ENCODE data around the gene NDUFB6. TPM values are rescaled to one million over a fixed set of nuclear protein-coding genes. Genes with fewer than 3 reads are reported as not detected.

The NDUFB6 gene
- total and polyA plus RNA-seq, 2 donors (not counting 1 experiment from before 2014, with no cell fraction given) = 35.5 to 60.9 TPM

GRCh38 chr9:32589083-32589723, 16.2 kb upstream of the NDUFB6 start:
- H3K36me3 ChIP-seq (ENCODE audit: control insufficient read depth, insufficient read depth, low read length) = no peaks in the 10 kb centered on the region
- no peak overlapping the region for H3K4me3 ChIP-seq (replicated peaks in 1 of 4; ENCODE audit: control extremely low read depth in 1 of 4, insufficient read depth in 1 of 4, low read depth in 3 of 4, low read length in 4 of 4)
- H3K9me3 ChIP-seq (ENCODE audit: control insufficient read depth, insufficient read depth, low read depth, low read length) = no peaks in the 10 kb centered on the region
- no peak for TF ChIP-seq EZH2 (IDR thresholded peaks at IDR 0.05; ENCODE audit: low read length, missing control alignments)
- peak; percentile 45 to 53 for TF ChIP-seq CTCF (conservative IDR thresholded peaks at IDR 0.05 in 1 of 2, IDR thresholded peaks at IDR 0.05 in 1 of 2; ENCODE audit: low read depth in 1 of 2, low read length in 2 of 2)
- H2AFZ ChIP-seq (ENCODE audit: low read length) = no peak overlapping the region
- H4K20me1 ChIP-seq (ENCODE audit: control insufficient read depth, extremely low read depth, insufficient read depth, low read length) = no peaks in the 10 kb centered on the region
- H3K4me2 ChIP-seq (ENCODE audit: extremely low read depth, insufficient read depth, low read length) = no peak overlapping the region
- H3K79me2 ChIP-seq (ENCODE audit: control insufficient read depth, insufficient read depth, low read length) = no peaks in the 10 kb centered on the region
- H3K27me3 ChIP-seq (ENCODE audit: control insufficient read depth, insufficient read depth, low read length) = no peaks in the 10 kb centered on the region
- H3K4me1 ChIP-seq (ENCODE audit: control insufficient read depth, extremely low read depth, insufficient read depth, low read length) = no peaks in the 10 kb centered on the region
- no peak overlapping the region for H3K9ac ChIP-seq (ENCODE audit: insufficient read depth, low read length)
- DNase-seq (ENCODE audit: low read depth in 2 of 2) = peak; percentile 62 to 69
- H3K27ac ChIP-seq (ENCODE audit: insufficient read depth, low read length) = no peak overlapping the region

GRCh38 chr9:32587901-32588300, 14.9 kb upstream of the NDUFB6 start:
- H3K9me3 ChIP-seq (ENCODE audit: control insufficient read depth, insufficient read depth, low read depth, low read length) = no peaks in the 10 kb centered on the region
- no peak overlapping the region for H2AFZ ChIP-seq (ENCODE audit: low read length)
- no peaks in the 10 kb centered on the region for H3K4me1 ChIP-seq (ENCODE audit: control insufficient read depth, extremely low read depth, insufficient read depth, low read length)
- H3K9ac ChIP-seq (ENCODE audit: insufficient read depth, low read length) = no peak overlapping the region
- H3K27ac ChIP-seq (ENCODE audit: insufficient read depth, low read length) = no peak overlapping the region
- TF ChIP-seq EZH2 (IDR thresholded peaks at IDR 0.05; ENCODE audit: low read length, missing control alignments) (no peak), CTCF (conservative IDR thresholded peaks at IDR 0.05 in 1 of 2, IDR thresholded peaks at IDR 0.05 in 1 of 2; ENCODE audit: low read depth in 1 of 2, low read length in 2 of 2) (peak in 1 of 2 donors; percentile 3)
- peak in 1 of 2 donors; percentile 82 for DNase-seq (ENCODE audit: low read depth in 2 of 2)
- no peaks in the 10 kb centered on the region for H4K20me1 ChIP-seq (ENCODE audit: control insufficient read depth, extremely low read depth, insufficient read depth, low read length)
- H3K27me3 ChIP-seq (ENCODE audit: control insufficient read depth, insufficient read depth, low read length) = no peaks in the 10 kb centered on the region
- H3K4me3 ChIP-seq (replicated peaks in 1 of 4; ENCODE audit: control extremely low read depth in 1 of 4, insufficient read depth in 1 of 4, low read depth in 3 of 4, low read length in 4 of 4) = no peak overlapping the region
- no peaks in the 10 kb centered on the region for H3K79me2 ChIP-seq (ENCODE audit: control insufficient read depth, insufficient read depth, low read length)
- no peaks in the 10 kb centered on the region for H3K36me3 ChIP-seq (ENCODE audit: control insufficient read depth, insufficient read depth, low read length)
- no peak overlapping the region for H3K4me2 ChIP-seq (ENCODE audit: extremely low read depth, insufficient read depth, low read length)

GRCh38 chr9:32584784-32585183, 11.8 kb upstream of the NDUFB6 start:
- DNase-seq (ENCODE audit: low read depth in 2 of 2) = peak in 1 of 2 donors; percentile 31
- no peaks in the 10 kb centered on the region for H3K4me1 ChIP-seq (ENCODE audit: control insufficient read depth, extremely low read depth, insufficient read depth, low read length)
- no peak overlapping the region for H2AFZ ChIP-seq (ENCODE audit: low read length)
- no peak overlapping the region for H3K9ac ChIP-seq (ENCODE audit: insufficient read depth, low read length)
- no peaks in the 10 kb centered on the region for H3K36me3 ChIP-seq (ENCODE audit: control insufficient read depth, insufficient read depth, low read length)
- H3K27me3 ChIP-seq (ENCODE audit: control insufficient read depth, insufficient read depth, low read length) = no peaks in the 10 kb centered on the region
- H3K27ac ChIP-seq (ENCODE audit: insufficient read depth, low read length) = no peak overlapping the region
- H3K4me2 ChIP-seq (ENCODE audit: extremely low read depth, insufficient read depth, low read length) = no peak overlapping the region
- no peaks in the 10 kb centered on the region for H3K79me2 ChIP-seq (ENCODE audit: control insufficient read depth, insufficient read depth, low read length)
- no peak for TF ChIP-seq CTCF (conservative IDR thresholded peaks at IDR 0.05 in 1 of 2, IDR thresholded peaks at IDR 0.05 in 1 of 2; ENCODE audit: low read depth in 1 of 2, low read length in 2 of 2)
- no peak for TF ChIP-seq EZH2 (IDR thresholded peaks at IDR 0.05; ENCODE audit: low read length, missing control alignments)
- no peaks in the 10 kb centered on the region for H4K20me1 ChIP-seq (ENCODE audit: control insufficient read depth, extremely low read depth, insufficient read depth, low read length)
- no peaks in the 10 kb centered on the region for H3K9me3 ChIP-seq (ENCODE audit: control insufficient read depth, insufficient read depth, low read depth, low read length)
- no peak overlapping the region for H3K4me3 ChIP-seq (replicated peaks in 1 of 4; ENCODE audit: control extremely low read depth in 1 of 4, insufficient read depth in 1 of 4, low read depth in 3 of 4, low read length in 4 of 4)

Measured in fibroblast of lung (primary cell).